ENCODE data around the gene ZNF639.

- TF ChIP-seq CTCF (optimal IDR thresholded peaks at IDR 0.05 in 1 of 3, IDR thresholded peaks at IDR 0.05 in 1 of 3, conservative IDR thresholded peaks at IDR 0.05 in 1 of 3; ENCODE audit: extremely low read depth in 1 of 3, insufficient read depth in 2 of 3, low read length in 3 of 3) (no peak), EZH2 (IDR thresholded peaks at IDR 0.05; ENCODE audit: low read length) (no peak)
These were observed 40.5 kb downstream of the ZNF639 start for GRCh38 chr3:179363332-179363731.
